ENCODE measurements around the gene CIB2.

GRCh38 chr15:78174401-78174800, 43.2 kb upstream of the CIB2 start:
- TF ChIP-seq, protein P1, sequence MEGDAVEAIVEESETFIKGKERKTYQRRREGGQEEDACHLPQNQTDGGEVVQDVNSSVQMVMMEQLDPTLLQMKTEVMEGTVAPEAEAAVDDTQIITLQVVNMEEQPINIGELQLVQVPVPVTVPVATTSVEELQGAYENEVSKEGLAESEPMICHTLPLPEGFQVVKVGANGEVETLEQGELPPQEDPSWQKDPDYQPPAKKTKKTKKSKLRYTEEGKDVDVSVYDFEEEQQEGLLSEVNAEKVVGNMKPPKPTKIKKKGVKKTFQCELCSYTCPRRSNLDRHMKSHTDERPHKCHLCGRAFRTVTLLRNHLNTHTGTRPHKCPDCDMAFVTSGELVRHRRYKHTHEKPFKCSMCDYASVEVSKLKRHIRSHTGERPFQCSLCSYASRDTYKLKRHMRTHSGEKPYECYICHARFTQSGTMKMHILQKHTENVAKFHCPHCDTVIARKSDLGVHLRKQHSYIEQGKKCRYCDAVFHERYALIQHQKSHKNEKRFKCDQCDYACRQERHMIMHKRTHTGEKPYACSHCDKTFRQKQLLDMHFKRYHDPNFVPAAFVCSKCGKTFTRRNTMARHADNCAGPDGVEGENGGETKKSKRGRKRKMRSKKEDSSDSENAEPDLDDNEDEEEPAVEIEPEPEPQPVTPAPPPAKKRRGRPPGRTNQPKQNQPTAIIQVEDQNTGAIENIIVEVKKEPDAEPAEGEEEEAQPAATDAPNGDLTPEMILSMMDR (IDR thresholded peaks at IDR 0.05; ENCODE audit: low read depth, low read length): no peak
- no peak for TF ChIP-seq EZH2phosphoT487 (IDR thresholded peaks at IDR 0.05; ENCODE audit: low read depth)
